Keratinocyte (primary cell): ENCODE results near the gene AMIGO1.

Source experiments
- CTCF ChIP-seq, 3 experiments: IDR thresholded peaks in 1 of 3; conservative IDR thresholded peaks in 1 of 3; optimal IDR thresholded peaks in 1 of 3; 2 replicates in 2 of 3; 3 replicates in 1 of 3; pipeline versions ENCODE3 to v1.5.1; 2011; ENCODE audit warnings: low read length in 3 of 3, mild to moderate bottlenecking in 3 of 3, moderate library complexity in 2 of 3, control low read depth in 1 of 3, inconsistent platforms in 1 of 3; ENCODE audit not compliant: insufficient read depth in 2 of 3; ENCODE audit errors: extremely low read depth in 1 of 3
- EZH2 ChIP-seq: IDR thresholded peaks from one replicate; pipeline ENCODE4 v1.6.1; 2012; ENCODE audit warnings: inconsistent platforms, mild to moderate bottlenecking, low read length, moderate library complexity

GRCh38 chr1:109556563-109556962, 47.0 kb upstream of the AMIGO1 start:
- TF ChIP-seq CTCF (optimal IDR thresholded peaks at IDR 0.05 in 1 of 3, IDR thresholded peaks at IDR 0.05 in 1 of 3, conservative IDR thresholded peaks at IDR 0.05 in 1 of 3; ENCODE audit: extremely low read depth in 1 of 3, insufficient read depth in 2 of 3, low read length in 3 of 3) (no peak), EZH2 (no peak)
